PC-3 (cell line): Measurements from ENCODE around the gene NMD3.

Source experiments
- CTCF ChIP-seq: fragments of 300-600 bp; sonication (generic); conservative IDR thresholded peaks from 2 replicates; pipeline ENCODE4 v1.5.1; 2017; ENCODE audit warnings: antibody characterized with exemption, low read depth, mild to moderate bottlenecking, low read length
- EZH2 ChIP-seq: fragments of 300-600 bp; sonication (generic); IDR thresholded peaks from one replicate; pipeline ENCODE4 v1.6.1; 2017; ENCODE audit warnings: antibody characterized with exemption, mild to moderate bottlenecking, low read length; ENCODE audit not compliant: unreplicated experiment
- EZH2phosphoT487 ChIP-seq: fragments of 300-600 bp; sonication (generic); IDR thresholded peaks from 2 replicates; pipeline ENCODE4 v1.6.1; 2018; ENCODE audit warnings: mild to moderate bottlenecking, antibody characterized with exemption, low read length, borderline replicate concordance

GRCh38 chr3:161266731-161267150 is 45.6 kb downstream of the NMD3 start:
- no peak for TF ChIP-seq CTCF
- no peak for TF ChIP-seq EZH2
- no peak for TF ChIP-seq EZH2phosphoT487
